ENCODE results near the gene ARHGAP44. TPM values are rescaled to one million over a fixed set of nuclear protein-coding genes. Genes with fewer than 3 reads are reported as not detected.

Gene ARHGAP44
- total and polyA plus RNA-seq, 2 experiments from 2014 or later, result 5.8 to 16.4 TPM

DNA sequence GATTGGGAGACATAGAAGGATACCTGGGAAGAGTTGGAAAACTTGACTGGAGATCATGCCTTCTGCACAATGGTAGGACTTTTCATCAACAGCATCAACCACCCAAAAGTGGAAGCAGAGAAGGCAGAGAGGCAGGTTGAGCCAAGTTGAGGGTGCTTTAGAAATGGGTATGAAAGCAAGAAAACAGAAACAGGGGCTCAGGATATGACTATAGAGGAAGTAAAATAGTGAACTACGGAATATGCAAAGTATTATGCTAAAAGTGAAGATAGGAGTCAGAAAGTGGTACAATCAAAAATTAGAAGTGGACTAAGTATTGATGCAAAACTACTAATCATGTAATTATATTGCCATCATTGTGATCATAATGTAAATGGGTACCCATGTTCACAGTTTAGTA is 16.1 kb upstream of the ARHGAP44 start:
- Histone ChIP-seq H3K79me2 (replicated peaks; ENCODE audit: insufficient read depth) (no peaks in the 10 kb centered on the region), H3K27ac (ENCODE audit: low read depth) (no peak overlapping the region), H3K4me2 (no peak overlapping the region), H3K27me3 (ENCODE audit: insufficient read depth) (no peaks in the 10 kb centered on the region), H3K4me3 (no peak overlapping the region), H3F3A (replicated peaks; ENCODE audit: low read depth) (no peaks in the 10 kb centered on the region), H3K4me1 (ENCODE audit: insufficient read depth) (no peaks in the 10 kb centered on the region), H3K36me3 (ENCODE audit: insufficient read depth) (no peaks in the 10 kb centered on the region), H2AFZ (no peak overlapping the region), H3K9me2 (ENCODE audit: insufficient read depth) (0 out of 2 replicates have a peak, but pooled peaks cover 6% of the 10 kb centered on the region), H4K20me1 (replicated peaks; ENCODE audit: insufficient read depth) (no peaks in the 10 kb centered on the region)
- Mint-ChIP-seq H3K36me3 (ENCODE audit: low read depth) (no peaks in the 10 kb centered on the region), H3K4me3 (no peak overlapping the region), H3K9me3 (no peaks in the 10 kb centered on the region), H3K27me3 (ENCODE audit: insufficient read depth, low read depth, poor library complexity) (peaks cover 2% of the 10 kb centered on the region), H3K4me1 (no peaks in the 10 kb centered on the region), H3K27ac (no peak overlapping the region)
- DNase-seq (ENCODE audit: low spot score) (no peak), ATAC-seq (no peak)
- no peak for TF ChIP-seq ZNF114 (CRISPR knock-in tag; IDR thresholded peaks at IDR 0.05)
- TF ChIP-seq, protein P1, sequence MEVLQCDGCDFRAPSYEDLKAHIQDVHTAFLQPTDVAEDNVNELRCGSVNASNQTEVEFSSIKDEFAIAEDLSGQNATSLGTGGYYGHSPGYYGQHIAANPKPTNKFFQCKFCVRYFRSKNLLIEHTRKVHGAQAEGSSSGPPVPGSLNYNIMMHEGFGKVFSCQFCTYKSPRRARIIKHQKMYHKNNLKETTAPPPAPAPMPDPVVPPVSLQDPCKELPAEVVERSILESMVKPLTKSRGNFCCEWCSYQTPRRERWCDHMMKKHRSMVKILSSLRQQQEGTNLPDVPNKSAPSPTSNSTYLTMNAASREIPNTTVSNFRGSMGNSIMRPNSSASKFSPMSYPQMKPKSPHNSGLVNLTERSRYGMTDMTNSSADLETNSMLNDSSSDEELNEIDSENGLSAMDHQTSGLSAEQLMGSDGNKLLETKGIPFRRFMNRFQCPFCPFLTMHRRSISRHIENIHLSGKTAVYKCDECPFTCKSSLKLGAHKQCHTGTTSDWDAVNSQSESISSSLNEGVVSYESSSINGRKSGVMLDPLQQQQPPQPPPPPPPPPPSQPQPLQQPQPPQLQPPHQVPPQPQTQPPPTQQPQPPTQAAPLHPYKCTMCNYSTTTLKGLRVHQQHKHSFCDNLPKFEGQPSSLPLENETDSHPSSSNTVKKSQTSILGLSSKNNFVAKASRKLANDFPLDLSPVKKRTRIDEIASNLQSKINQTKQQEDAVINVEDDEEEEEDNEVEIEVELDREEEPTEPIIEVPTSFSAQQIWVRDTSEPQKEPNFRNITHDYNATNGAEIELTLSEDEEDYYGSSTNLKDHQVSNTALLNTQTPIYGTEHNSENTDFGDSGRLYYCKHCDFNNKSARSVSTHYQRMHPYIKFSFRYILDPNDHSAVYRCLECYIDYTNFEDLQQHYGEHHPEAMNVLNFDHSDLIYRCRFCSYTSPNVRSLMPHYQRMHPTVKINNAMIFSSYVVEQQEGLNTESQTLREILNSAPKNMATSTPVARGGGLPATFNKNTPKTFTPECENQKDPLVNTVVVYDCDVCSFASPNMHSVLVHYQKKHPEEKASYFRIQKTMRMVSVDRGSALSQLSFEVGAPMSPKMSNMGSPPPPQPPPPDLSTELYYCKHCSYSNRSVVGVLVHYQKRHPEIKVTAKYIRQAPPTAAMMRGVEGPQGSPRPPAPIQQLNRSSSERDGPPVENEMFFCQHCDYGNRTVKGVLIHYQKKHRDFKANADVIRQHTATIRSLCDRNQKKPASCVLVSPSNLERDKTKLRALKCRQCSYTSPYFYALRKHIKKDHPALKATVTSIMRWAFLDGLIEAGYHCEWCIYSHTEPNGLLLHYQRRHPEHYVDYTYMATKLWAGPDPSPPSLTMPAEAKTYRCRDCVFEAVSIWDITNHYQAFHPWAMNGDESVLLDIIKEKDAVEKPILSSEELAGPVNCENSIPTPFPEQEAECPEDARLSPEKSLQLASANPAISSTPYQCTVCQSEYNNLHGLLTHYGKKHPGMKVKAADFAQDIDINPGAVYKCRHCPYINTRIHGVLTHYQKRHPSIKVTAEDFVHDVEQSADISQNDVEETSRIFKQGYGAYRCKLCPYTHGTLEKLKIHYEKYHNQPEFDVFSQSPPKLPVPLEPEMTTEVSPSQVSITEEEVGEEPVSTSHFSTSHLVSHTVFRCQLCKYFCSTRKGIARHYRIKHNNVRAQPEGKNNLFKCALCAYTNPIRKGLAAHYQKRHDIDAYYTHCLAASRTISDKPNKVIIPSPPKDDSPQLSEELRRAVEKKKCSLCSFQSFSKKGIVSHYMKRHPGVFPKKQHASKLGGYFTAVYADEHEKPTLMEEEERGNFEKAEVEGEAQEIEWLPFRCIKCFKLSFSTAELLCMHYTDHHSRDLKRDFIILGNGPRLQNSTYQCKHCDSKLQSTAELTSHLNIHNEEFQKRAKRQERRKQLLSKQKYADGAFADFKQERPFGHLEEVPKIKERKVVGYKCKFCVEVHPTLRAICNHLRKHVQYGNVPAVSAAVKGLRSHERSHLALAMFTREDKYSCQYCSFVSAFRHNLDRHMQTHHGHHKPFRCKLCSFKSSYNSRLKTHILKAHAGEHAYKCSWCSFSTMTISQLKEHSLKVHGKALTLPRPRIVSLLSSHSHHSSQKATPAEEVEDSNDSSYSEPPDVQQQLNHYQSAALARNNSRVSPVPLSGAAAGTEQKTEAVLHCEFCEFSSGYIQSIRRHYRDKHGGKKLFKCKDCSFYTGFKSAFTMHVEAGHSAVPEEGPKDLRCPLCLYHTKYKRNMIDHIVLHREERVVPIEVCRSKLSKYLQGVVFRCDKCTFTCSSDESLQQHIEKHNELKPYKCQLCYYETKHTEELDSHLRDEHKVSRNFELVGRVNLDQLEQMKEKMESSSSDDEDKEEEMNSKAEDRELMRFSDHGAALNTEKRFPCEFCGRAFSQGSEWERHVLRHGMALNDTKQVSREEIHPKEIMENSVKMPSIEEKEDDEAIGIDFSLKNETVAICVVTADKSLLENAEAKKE (CRISPR knock-in tag; IDR thresholded peaks at IDR 0.05), result no peak
- no peak for TF ChIP-seq STAT1 (IDR thresholded peaks at IDR 0.05; ENCODE audit: unreplicated experiment)
- TF ChIP-seq, protein P2, sequence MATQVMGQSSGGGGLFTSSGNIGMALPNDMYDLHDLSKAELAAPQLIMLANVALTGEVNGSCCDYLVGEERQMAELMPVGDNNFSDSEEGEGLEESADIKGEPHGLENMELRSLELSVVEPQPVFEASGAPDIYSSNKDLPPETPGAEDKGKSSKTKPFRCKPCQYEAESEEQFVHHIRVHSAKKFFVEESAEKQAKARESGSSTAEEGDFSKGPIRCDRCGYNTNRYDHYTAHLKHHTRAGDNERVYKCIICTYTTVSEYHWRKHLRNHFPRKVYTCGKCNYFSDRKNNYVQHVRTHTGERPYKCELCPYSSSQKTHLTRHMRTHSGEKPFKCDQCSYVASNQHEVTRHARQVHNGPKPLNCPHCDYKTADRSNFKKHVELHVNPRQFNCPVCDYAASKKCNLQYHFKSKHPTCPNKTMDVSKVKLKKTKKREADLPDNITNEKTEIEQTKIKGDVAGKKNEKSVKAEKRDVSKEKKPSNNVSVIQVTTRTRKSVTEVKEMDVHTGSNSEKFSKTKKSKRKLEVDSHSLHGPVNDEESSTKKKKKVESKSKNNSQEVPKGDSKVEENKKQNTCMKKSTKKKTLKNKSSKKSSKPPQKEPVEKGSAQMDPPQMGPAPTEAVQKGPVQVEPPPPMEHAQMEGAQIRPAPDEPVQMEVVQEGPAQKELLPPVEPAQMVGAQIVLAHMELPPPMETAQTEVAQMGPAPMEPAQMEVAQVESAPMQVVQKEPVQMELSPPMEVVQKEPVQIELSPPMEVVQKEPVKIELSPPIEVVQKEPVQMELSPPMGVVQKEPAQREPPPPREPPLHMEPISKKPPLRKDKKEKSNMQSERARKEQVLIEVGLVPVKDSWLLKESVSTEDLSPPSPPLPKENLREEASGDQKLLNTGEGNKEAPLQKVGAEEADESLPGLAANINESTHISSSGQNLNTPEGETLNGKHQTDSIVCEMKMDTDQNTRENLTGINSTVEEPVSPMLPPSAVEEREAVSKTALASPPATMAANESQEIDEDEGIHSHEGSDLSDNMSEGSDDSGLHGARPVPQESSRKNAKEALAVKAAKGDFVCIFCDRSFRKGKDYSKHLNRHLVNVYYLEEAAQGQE (IDR thresholded peaks at IDR 0.05; ENCODE audit: unreplicated experiment), result no peak
- TF ChIP-seq ZNF331 (CRISPR knock-in tag; IDR thresholded peaks at IDR 0.05; ENCODE audit: low read depth), result no peak
- no peak for TF ChIP-seq EZH2phosphoT487 (IDR thresholded peaks at IDR 0.05; ENCODE audit: unreplicated experiment)
- TF ChIP-seq NANOG (IDR thresholded peaks at IDR 0.05; ENCODE audit: borderline replicate concordance), result no peak
- TF ChIP-seq, protein P3, sequence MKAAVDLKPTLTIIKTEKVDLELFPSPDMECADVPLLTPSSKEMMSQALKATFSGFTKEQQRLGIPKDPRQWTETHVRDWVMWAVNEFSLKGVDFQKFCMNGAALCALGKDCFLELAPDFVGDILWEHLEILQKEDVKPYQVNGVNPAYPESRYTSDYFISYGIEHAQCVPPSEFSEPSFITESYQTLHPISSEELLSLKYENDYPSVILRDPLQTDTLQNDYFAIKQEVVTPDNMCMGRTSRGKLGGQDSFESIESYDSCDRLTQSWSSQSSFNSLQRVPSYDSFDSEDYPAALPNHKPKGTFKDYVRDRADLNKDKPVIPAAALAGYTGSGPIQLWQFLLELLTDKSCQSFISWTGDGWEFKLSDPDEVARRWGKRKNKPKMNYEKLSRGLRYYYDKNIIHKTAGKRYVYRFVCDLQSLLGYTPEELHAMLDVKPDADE (IDR thresholded peaks at IDR 0.05), result no peak
- TF ChIP-seq CREB1 (CRISPR knock-in tag; IDR thresholded peaks at IDR 0.05; ENCODE audit: low read depth), result no peak

Measured in GM23338 (cell line).